A172 (cell line): ENCODE data around the gene EPS8L3. TPM values are rescaled to one million over a fixed set of nuclear protein-coding genes. Genes with fewer than 3 reads are reported as not detected.

ENCODE experiments used
- DNase-seq: peaks from one replicate; pipeline ENCODE4 v3.0.0-alpha.2; 2015; ENCODE audit warnings: low spot score
- total RNA-seq: library from RNA; depleted of rRNA; stranded (reverse); fragments of >200 nt; shearing (Covaris generic); gene quantifications from 2 replicates; pipeline ENCODE4 v1.2.3, GENCODE V29; 2014

Gene EPS8L3
- total RNA-seq, 1 experiment from 2014 or later, result not detected

DNA sequence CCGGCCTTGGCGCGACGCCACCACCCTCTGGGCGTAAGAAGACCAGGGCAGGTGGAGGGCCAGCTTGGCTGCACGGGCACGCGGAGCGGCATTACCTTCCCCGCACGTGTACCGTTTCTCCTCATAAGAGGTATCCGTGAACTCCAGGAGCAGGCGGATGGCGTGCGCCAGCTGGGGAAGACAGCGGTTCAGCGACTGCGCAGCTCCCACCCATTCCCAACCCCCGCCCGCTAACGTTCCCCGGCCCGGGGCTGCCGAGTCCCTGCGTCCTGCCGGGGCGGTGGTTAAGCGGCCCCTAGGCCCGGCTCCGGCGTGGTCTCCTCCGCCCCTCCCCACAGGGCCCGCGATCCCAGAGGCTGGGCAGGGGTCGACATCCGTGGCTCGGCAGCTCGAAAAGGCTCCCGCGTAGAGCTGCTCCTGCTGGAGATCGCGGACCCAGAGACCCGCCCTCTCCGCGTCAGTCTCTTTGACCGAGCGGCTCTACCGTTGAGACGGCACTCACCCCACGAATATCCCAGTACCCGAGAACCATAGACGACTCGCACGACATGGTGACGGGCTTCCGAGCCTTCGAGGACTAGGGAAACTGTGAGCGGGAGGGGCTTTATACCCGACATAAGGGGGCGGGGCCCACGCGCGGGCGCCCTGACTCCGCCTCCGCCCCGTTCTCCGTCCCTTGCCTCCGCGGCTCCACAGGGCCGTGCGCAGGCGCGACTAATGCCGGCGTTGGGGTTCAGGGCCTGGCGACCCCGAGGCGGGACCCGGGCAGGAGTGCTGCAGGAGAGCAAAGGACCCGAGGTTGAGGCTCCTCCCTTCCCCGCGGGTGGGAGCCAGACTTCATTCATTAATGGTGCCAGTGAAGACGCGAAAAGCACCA lies 23.7 kb downstream of the EPS8L3 start:
- peak; percentile 27 for DNase-seq

DNA sequence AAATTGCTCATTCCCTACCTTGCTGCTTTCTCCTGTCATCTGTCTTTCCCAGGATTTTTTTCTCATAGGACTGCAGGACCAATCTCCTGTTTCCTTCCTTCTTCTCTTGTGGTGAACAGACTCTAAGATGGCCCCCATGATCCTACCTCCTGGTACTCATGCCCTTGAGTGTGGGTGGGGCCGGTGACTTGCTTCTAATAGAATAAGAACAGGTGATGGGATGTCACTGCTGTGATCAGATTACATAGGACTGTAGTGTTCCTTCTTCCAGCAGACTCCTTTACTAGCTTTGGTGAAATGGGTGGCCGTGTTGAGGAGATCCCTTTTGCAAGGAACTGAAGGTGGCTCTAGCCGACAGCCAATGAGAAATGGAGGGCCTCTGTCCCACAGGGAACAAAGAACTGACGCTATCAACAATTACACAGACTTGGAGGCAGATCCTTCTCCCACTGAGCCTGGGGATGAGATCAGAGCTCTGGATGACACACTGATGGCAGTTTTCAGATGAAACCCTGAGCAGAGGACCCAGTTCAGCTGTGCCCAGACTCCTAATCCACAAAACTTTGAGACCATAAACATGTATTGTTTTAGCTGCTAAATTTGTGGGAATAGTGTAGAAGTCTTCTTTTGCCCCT lies 30.4 kb downstream of the EPS8L3 start:
- DNase-seq, result no peak

DNA sequence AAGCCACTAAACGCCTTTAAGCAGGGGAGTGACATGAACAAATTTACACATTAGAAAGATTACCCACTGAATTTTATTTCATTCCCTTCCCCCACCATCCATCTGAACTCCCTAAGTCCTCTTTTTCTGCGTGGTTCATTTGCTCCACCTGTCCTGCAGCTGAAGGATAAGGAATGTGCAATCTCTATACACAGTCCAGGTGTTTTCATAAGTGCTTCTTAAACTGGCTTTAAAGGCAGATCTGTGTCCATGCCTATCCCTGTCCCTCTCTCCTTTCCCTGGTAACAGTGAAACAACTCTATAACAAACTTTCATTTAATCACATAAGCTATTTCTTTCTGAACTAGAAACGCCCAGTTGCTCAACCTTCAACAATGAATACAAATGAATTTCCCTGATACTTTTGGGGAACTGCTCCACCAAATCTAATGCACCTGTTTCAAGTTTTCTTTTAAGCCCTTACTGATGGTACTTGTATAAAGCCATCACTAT lies 31.3 kb downstream of the EPS8L3 start:
- DNase-seq, result no peak

DNA sequence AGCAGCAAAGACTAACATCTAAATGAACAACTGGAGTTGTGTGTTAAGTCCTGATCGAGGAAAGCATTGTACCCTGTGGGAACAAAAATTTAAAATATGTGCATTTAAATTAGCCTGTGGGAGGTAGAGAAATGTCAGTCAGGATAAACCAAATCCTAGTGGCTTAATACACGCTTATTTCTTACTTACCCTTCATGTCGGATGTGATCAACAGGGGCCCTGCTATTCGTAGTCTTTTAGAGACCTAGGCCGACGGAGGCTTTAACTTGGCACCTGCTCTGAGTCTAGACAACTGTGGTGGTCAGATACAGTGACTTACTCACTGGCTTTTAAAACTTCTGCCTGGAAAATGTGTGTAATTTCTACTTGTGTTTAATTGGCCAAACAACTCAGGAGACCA lies 33.1 kb downstream of the EPS8L3 start:
- DNase-seq, result no peak

DNA sequence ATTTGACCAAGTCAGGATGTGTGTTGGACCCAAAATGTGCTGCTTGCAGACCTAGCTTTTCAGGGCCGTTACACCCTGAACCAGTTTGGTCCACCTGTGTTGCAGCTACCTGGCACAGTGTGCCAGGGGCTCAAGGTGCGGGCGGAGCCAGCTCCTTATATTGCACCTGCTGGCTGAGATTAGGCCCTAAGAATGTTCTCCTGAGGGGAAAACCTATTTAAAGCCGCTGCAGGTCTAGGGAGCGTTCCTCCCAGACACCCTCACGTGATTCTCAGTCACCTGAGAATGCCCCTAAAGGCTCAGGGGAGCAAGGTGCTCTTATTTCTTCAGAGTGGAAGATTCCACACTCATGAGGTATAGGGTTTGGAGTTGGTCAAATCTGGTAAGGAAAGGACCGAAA lies 34.9 kb downstream of the EPS8L3 start:
- no peak for DNase-seq

DNA sequence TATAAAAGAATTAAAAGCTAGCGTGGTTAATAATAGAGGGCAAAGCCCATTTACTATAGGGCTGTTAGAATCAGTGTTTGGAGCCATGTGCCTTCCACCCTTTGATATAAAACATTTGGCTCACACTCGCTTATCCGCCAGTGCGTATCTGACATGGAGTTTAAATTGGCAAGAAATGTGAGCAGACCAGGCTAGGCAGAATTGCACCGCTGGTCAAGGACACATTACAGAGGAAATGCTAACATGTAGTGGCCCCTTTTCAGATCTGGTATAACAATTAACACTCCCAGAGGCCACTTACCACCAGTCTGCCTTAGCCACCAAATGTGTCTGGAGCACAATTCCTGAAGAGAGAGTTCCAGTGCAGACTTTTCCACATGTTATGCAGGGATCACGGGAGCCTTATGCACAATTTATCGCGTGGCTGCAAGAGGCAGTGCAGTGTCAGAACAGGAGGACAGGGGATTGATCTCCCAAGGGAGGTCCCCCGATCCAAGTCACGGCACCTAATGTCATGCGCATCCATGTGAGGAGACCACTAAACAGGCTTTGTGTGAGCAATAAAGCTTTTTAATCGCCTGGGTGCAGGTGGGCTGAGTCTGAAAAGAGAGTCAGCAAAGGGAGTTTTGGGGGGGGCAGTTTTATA lies 36.9 kb downstream of the EPS8L3 start:
- no peak for DNase-seq

DNA sequence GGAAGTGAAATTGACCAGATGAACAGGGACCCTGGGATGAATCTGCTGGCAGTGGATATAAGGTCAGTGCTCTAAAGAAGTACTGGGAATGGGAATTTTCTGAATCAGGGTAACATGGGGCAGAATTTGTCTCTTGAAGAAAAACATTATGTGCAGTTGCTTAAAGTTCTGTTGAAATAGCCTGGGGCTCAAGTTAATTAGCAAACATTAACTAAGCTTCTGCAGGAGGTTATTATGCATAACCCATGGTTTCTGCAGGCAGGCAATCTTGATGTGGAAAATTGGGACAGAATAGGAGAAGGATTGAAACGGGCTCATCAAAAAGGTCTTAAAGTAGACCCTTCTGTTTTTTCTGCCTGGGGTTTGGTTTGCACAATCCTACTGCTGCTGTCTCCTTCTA lies 37.7 kb downstream of the EPS8L3 start:
- DNase-seq, result no peak

DNA sequence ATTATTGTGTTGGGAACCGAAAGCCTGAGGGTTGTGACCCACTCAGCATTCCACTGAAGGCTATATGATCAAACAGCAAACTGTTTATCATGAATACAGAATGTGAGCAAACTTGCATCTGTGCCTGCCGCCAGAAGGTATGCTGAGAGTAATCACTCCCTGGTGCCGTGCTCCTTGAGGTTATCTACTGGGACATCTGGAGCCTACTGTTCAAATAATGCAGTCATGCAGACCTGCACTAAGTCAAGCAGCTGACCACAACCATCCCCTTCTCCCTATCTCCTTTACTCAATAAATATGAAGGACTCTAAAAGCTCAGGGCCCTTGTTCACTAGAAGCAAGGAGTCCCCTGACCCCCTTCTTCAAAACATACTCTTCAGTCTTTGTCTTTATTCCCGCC lies 38.2 kb downstream of the EPS8L3 start:
- no peak for DNase-seq

DNA sequence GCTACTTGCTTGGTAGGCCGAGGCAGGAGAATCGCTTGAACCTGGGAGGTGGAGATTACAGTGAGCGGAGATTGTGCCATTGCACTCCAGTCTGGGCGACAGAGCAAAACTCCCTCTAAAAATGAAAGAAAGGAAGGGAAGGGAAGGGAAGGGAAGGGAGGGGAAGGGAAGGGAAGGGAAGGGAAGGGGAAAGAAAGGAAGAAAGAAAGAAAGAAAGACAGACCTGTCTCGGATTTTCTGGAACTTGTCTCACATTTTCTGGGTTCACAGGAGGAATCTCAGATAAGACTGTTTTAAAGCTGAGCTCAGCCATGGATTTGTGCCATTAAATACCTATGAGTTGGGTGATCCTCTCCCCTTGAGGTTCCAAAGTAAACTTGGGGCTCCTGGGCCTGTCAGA lies 38.8 kb downstream of the EPS8L3 start:
- DNase-seq, result no peak

DNA sequence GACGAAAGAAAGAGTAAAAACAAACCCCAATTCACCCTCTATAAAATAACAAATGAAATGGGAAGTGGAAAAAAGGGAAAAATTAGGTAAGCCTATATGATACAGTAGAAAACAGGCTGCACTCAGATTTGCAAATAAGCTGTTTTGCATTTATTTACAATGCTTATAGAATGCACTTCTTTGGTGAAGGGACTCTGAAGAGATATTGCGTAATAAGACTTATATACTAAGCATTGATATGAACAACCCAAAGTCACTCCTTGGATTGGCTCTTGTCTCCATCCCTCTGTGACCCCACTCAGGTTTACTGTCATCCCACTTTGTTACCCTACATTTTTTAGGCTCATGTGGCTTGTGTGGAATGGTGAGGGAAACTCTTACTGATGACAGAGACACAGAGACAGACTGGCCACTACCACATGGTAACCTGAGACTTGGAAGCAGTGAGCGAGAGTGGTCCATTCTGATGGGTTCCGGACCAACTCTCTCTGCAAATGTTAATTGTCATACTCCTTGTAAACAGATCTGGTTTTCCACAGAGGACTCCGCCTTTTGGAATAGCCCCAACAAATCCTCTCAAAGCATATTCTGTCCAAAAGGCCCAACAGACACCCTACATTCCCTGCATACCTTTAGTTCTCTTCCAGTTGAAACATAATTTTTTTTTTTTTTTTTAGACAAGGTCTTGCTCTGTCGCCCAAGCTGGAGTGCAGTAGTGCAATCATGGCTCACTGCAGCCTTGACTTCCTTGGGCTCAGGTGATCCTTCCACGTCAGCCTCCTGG lies 40.6 kb downstream of the EPS8L3 start:
- peak; percentile 21 for DNase-seq

DNA sequence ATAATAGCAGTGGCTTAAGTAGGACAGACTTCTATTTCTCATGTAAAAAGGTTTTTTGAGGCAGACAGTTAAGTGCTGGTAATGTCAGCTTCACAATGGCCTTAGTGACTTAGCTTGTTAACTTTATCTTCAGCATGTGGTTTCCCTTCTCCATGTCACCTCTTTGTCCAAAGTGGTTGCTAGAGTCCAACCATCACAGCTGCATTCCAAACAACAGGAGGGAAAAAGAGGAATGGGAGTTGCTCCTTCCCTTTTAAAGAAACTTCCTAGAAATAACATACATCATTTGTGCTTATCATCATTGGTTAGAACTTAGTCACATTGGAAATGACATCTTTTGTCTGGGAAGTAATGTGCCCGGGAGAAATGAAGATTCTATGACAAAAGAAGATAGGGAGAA lies 41.8 kb downstream of the EPS8L3 start:
- no peak for DNase-seq

DNA sequence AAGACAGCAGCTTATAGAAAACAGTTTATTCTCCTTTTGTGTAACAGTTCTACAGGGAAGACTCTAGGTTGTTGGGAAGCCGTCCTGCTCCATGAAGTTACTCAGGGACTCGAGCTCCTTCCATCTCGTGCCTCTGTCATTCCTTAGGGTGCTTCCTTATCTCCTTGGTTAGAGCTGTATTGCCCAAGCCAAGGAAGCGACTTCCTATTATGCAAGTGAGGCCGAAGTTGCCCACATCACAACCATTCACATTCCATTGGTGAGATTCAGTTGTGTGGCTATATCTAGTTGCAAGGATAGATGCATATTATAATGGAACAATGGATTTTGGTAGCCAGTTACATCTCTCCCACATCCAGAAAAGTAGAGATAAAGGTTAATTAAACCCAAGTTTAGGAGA lies 42.7 kb downstream of the EPS8L3 start:
- DNase-seq, result no peak

DNA sequence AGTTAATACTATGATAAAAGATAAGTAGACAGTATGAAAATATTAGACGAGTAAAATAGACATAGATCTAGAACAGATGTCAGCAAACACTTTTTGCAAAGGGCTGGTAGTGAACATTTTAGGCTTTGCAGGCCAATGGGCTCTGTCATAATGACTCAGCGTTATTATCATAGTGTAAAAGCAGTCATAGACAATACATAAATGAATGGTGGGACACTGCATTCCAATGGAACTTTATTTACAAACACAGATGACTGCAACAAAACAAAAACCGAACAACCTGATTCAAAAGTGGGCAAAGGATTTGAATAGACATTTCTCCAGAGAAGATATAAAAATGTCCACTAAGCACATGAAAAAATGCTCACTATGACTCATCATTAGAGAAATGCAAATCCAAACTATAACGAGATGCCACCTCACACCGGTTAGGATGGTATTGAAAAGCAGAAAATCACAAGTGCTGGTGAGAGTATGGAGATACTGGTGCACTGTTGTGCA lies 44.3 kb downstream of the EPS8L3 start:
- DNase-seq, result peak; percentile 43

DNA sequence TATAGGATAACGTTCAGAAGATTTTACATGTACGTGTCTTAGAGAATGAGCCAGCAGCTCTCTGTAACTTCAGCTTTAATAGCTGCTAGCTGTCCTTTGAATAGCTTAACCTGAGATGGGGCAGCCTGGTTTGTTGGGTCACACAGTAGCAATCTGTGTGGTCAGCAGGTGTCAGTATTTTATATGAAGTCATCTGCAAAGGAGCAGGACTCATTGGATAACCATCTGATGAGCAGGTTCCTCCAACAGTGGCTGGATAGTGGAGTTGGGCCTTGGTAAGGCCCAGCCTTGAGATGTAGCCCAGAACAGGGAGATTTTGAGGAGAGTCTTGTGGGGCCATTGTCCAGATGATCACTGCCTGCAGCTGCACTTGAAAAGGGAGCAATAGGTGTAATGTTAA lies 45.2 kb downstream of the EPS8L3 start:
- peak; percentile 42 for DNase-seq

DNA sequence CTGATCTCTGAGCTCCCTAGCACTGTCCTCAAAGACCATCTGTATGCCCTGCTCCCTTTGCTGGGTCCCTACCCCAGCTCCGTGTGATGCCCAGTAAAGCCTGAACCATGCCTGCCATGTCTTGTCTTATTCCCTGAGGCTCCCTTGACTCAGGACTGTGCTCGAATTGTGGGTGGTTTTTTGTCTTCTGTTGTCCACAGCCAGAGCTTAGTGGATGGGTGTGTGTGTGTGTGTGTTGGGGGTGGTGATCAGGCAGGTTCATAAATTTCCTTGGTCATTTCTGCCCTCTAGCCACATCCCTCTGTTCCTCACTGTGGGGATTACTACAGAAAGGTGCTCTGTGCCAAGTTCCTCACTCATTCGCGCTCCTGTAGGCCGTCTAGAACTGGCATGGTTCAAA lies 46.0 kb downstream of the EPS8L3 start:
- DNase-seq, result no peak

DNA sequence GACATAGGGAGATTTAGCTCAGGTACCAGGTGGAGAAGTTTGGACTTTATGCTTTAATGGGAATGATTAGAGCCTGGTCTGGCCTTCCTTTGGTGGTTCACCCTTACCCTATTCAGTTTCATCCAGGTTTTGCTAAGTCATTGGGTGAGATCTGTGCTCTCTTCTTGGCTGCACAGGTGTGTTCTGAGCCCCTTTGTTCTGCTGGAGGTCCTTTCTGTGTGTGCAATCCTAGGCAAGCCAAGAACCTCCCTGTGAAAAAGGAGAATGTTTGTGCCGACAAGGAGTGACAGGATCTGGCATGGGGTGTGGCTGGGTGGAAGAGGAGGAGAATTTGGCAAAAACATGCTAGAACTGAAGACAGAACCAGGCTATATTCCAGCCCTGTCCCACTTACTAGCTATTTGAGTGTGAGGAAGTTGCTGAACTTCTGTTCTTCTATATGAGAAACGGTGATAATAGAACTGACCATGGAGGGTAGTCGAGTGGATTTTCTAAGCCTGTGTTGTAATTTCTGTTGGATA lies 47.1 kb downstream of the EPS8L3 start:
- DNase-seq, result no peak

DNA sequence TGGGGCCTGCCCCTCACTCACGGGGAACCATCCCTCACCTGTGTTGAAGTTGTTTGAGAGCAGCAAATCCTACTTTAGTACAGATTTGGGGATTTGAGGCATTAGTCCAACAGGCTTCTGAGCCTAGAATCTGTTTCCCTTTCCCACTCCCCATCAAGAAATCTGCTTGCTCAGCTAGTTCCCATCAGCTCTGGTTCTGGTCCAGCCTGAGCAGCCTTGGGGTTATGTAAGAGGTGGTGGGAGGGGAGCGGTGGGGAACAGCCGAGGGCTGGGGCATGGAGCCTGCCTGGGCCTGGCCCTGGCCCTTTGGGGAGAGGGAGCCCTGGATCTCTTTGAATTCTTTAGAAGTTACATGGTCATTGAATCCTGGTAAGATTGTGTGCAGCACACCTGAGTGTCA lies 47.6 kb downstream of the EPS8L3 start:
- no peak for DNase-seq

DNA sequence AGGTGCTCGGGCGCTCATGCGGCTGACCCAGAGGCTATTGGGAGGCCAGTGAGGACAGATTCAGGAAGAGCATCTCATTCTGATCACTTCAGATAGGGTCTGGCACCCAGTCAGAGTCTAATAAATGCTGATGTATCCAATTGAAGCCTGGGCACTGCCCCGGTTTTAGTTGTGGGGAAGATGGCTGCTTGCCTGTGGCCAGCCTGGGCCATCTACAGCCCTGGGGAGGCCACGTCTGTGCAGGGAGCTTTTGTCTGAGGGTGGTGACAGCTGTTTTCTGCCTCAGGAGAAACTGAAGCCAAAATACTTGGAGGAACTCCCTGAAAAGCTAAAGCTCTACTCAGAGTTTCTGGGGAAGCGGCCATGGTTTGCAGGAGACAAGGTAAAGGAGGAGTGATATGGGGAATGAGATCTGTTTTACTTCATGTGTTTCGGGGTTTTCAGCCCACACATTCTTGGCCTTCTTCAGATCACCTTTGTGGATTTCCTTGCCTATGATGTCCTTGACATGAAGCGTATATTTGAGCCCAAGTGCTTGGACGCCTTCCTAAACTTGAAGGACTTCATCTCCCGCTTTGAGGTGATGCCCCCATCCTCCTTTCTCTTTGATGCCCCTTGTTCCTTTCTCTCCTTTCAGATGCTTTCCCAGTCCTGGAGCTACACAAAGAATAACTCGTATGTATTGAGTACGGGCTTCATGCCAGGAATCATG lies 48.9 kb downstream of the EPS8L3 start:
- DNase-seq, result no peak

DNA sequence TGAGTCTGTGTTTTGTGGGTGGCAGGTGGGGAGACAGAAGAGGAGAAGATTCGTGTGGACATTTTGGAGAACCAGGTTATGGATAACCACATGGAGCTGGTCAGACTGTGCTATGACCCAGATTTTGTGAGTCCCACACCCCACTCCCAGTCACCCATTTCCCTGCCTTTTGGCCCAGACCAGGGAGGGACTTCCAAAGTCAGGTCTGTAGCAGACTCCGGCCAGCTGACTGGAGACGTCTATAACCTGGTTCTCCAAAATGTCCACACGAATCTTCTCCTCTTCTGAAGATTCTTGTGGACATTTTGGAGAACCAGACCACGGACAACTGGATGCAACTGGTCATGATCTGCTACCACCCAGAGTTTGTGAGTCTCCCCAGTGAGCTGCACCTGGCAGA lies 50.1 kb downstream of the EPS8L3 start:
- no peak for DNase-seq

DNA sequence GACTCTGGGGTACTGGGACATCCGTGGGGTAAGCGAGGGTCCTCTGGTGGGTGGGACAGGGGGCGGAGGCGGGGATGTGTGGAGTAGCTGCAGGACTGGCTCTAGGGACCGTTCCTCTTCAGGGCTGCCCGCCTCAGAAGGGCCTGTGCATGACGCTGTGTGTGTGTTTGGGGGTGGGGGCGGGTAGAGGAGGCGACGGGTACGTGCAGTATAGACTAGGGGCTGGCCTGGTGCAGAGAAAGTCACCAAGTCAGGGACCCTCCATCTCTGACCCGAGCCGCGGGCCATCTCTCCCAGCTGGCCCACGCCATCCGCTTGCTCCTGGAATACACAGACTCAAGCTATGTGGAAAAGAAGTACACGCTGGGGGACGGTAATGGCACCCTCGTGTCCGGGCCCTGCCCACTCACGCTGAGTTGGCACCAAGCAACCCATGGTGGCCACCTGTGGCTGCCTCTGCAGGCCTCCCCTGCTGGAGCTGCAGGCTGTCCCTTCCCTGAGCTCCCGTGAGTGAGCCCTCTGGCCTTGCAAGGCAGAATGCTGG lies 51.3 kb downstream of the EPS8L3 start:
- no peak for DNase-seq
